Prostate gland (tissue), 2 donors: ENCODE results near the gene KLK10. TPM values are rescaled to one million over a fixed set of nuclear protein-coding genes. Genes with fewer than 3 reads are reported as not detected.
A peak's percentile ranks its signal among the peaks of the same experiment; 100 is the strongest.

Source experiments
- DNase-seq: peaks from one replicate; pipeline ENCODE4 v3.0.0-alpha.2; 2019; ENCODE audit warnings: low spot score
- H3K27ac ChIP-seq, 2 donors: fragments of 200-600 bp; sonication (generic); 2 replicates each; pipeline ENCODE4 v1.5.1; 2017 to 2019
- H3K27me3 ChIP-seq: fragments of 200-600 bp; sonication (generic); replicated peaks from 2 replicates; pipeline ENCODE4 v1.5.1; 2019; ENCODE audit not compliant: insufficient read depth
- H3K36me3 ChIP-seq, 2 donors: fragments of 200-600 bp; sonication (generic); 1 replicate in 1 of 2; 2 replicates in 1 of 2; pipeline versions ENCODE4 v1.5.1 to v1.8.1; 2017 to 2019
- H3K4me1 ChIP-seq: fragments of 200-600 bp; sonication (generic); replicated peaks from 2 replicates; pipeline ENCODE4 v1.5.1; 2019
- H3K4me3 ChIP-seq, 2 donors: fragments of 200-600 bp; sonication (generic); 2 replicates each; pipeline ENCODE4 v1.5.1; 2017 to 2019
- H3K9me3 ChIP-seq: fragments of 200-600 bp; sonication (generic); 2 replicates; pipeline ENCODE4 v1.5.1; 2017
- CTCF ChIP-seq, 4 experiments: fragments of 200-600 bp in 2 of 4; fragments of 450-650 bp in 2 of 4; sonication (generic) in 2 of 4; IDR thresholded peaks; 1 replicate in 3 of 4; 2 replicates in 1 of 4; pipeline ENCODE4 v1.5.1; 2016 to 2019; ENCODE audit warnings: antibody characterized with exemption in 4 of 4, mild to moderate bottlenecking in 2 of 4, moderate library complexity in 2 of 4
- POLR2A ChIP-seq: fragments of 450-650 bp; IDR thresholded peaks from one replicate; pipeline ENCODE4 v1.6.1; 2016; ENCODE audit warnings: antibody characterized with exemption, mild to moderate bottlenecking
- POLR2AphosphoS5 ChIP-seq: sonication (generic); formaldehyde crosslinking; IDR thresholded peaks from one replicate; pipeline ENCODE4 v1.6.1; 2017; ENCODE audit warnings: antibody characterized with exemption
- WGBS: methylation state at CpG from one replicate; pipeline ENCODE4 v1.1.5; 2018; 5-methylcytosine and 5-hydroxymethylcytosine counted together
- intact Hi-C: fragments of 100-400 bp; cut with DNase I; formaldehyde crosslinking; loops from one replicate; pipeline ENCODE4 v1.14.2; 2022
- total RNA-seq, 2 donors: library from RNA; depleted of rRNA; stranded (reverse); fragments of >200 nt; gene quantifications; one replicate each; pipeline ENCODE4 v1.1.0, GENCODE V29; 2016

Gene KLK10
- total RNA-seq, 2 donors from 2014 or later = 7.4 to 49.6 TPM

- 77% methylated on average over 14 of the region's 14 CpGs for WGBS
- no peaks in the 10 kb centered on the region for H3K27me3 ChIP-seq
- intact Hi-C loops = no loop called here
Measured at GRCh38 chr19:51022526-51022925, 3.0 kb upstream of the KLK10 start.

GRCh38 chr19:51020988-51021651 is 1.6 kb upstream of the KLK10 start:
- no peaks in the 10 kb centered on the region for H3K36me3 ChIP-seq
- peak; percentile 70 for DNase-seq
- H3K4me1 ChIP-seq = no peaks in the 10 kb centered on the region
- TF ChIP-seq CTCF (IDR thresholded peaks at IDR 0.05) (peak; percentile 40 to 90 (median 80)), POLR2AphosphoS5 (peak; percentile 76), POLR2A (no peak)
- intact Hi-C loops = no loop called here
- no peaks in the 10 kb centered on the region for H3K27me3 ChIP-seq
- WGBS = 25% methylated on average over 7 of the region's 7 CpGs
- no peak overlapping the region for H3K4me3 ChIP-seq
- no peaks in the 10 kb centered on the region for H3K9me3 ChIP-seq
- H3K27ac ChIP-seq = peak overlapping the region; percentile 72 to 80

More at GRCh38 chr19:51022526-51022925, 3.0 kb upstream of the KLK10 start:
- DNase-seq = no peak
- H3K4me3 ChIP-seq = no peak overlapping the region
- TF ChIP-seq CTCF (IDR thresholded peaks at IDR 0.05) = no peak
- no peak for TF ChIP-seq POLR2AphosphoS5
- TF ChIP-seq POLR2A = no peak
- no peaks in the 10 kb centered on the region for H3K36me3 ChIP-seq
- H3K9me3 ChIP-seq = no peaks in the 10 kb centered on the region
- no peak overlapping the region for H3K27ac ChIP-seq
- H3K4me1 ChIP-seq = no peaks in the 10 kb centered on the region

GRCh38 chr19:51018745-51019543 is 565 bp downstream of the KLK10 start:
- WGBS = 3% methylated on average over 66 of the region's 68 CpGs
- no peaks in the 10 kb centered on the region for H3K36me3 ChIP-seq
- DNase-seq = peak; percentile 60
- intact Hi-C loops = no loop called here
- no peaks in the 10 kb centered on the region for H3K4me1 ChIP-seq
- no peaks in the 10 kb centered on the region for H3K9me3 ChIP-seq
- peak overlapping the region; percentile 32 to 35 for H3K4me3 ChIP-seq
- TF ChIP-seq POLR2A (peak; percentile 66), POLR2AphosphoS5 (peak; percentile 34), CTCF (IDR thresholded peaks at IDR 0.05) (no peak)
- H3K27ac ChIP-seq = peak overlapping the region; percentile 72 to 80
- H3K27me3 ChIP-seq = no peaks in the 10 kb centered on the region

- no peaks in the 10 kb centered on the region for H3K9me3 ChIP-seq
- H3K27me3 ChIP-seq = no peaks in the 10 kb centered on the region
- H3K4me3 ChIP-seq = peak overlapping the region; percentile 22 to 34
- H3K27ac ChIP-seq = peak overlapping the region; percentile 39 to 55
- H3K4me1 ChIP-seq = no peaks in the 10 kb centered on the region
- no peak for TF ChIP-seq POLR2A
- peak; percentile 27 for TF ChIP-seq POLR2AphosphoS5
- TF ChIP-seq CTCF (IDR thresholded peaks at IDR 0.05) = peak; percentile 65 to 94 (median 84)
- intact Hi-C loops = no loop called here
- no peaks in the 10 kb centered on the region for H3K36me3 ChIP-seq
- peak; percentile 74 for DNase-seq
- 1% methylated on average over 68 of the region's 68 CpGs for WGBS
Measured at GRCh38 chr19:51016798-51017683, 2.5 kb downstream of the KLK10 start.
